ENCODE measurements around the gene LNX1. TPM values are rescaled to one million over a fixed set of nuclear protein-coding genes. Genes with fewer than 3 reads are reported as not detected.

The LNX1 gene
- 1.7 and 3.0 TPM in 2 replicates for total RNA-seq (2011; cell fraction: chromatin; rRNA removed; ENCODE audit: low replicate concordance)
- 1.0 and 1.1 TPM in 2 replicates for total RNA-seq (2011; cell fraction: nucleolus; rRNA removed)
- 1.9 and 2.4 TPM in 2 replicates for total RNA-seq (2011; cell fraction: nucleoplasm; rRNA removed)
- 2.0 and 3.3 TPM in 2 replicates for total RNA-seq (2014; rRNA removed)
- 2.5 and 2.6 TPM in 2 replicates for total RNA-seq (2014; rRNA removed; fragmentation: Illumina TruSeq; extraction: Trizol)
- total RNA-seq (2015; rRNA removed; fragmentation: Illumina TruSeq; extraction: Trizol), result 2.1 and 2.2 TPM in 2 replicates
- 2.5 and 2.8 TPM in 2 replicates for total RNA-seq (2021)
- polyA plus RNA-seq (2011; rRNA removed), result 0.40 and 0.45 TPM in 2 replicates
- 0.25 and 0.67 TPM in 2 replicates for polyA plus RNA-seq (2011; cell fraction: cytosol; rRNA removed)
- 0.46 and 1.00 TPM in 2 replicates for polyA plus RNA-seq (2011; cell fraction: nucleus; rRNA removed)
- polyA plus RNA-seq (2012), result 3.2 and 8.1 TPM in 2 replicates
- polyA plus RNA-seq (2014; fragmentation: Illumina TruSeq; extraction: Trizol), result 3.0 and 5.0 TPM in 2 replicates
- 1 to 10 TPM; 2.2 to 3.6 TPM for polyA plus RNA-seq (2014; fragmentation: Nextera tagmentation; extraction: Ambion mirVana)
- 1.6 and 2.3 TPM in 2 replicates for polyA plus RNA-seq (2014; rRNA removed)
- polyA minus RNA-seq (2011; rRNA and poly(A)+ RNA removed), result 0.78 and 1.3 TPM in 2 replicates
- polyA minus RNA-seq (2011; cell fraction: cytosol; rRNA and poly(A)+ RNA removed), result 0.73 and 0.95 TPM in 2 replicates
- 0.33 and 0.54 TPM in 2 replicates for polyA minus RNA-seq (2011; cell fraction: nucleus; rRNA and poly(A)+ RNA removed)
- percentile 46 among the genes with signal in this experiment for Bru-seq, nascent RNA
- percentile 48 among the genes with signal in this experiment for BruChase-seq, experiment 1, labeled RNA remaining after a 2-hour chase
- BruChase-seq, experiment 2, labeled RNA remaining after a 6-hour chase, result percentile 45 among the genes with signal in this experiment
- long read RNA-seq, experiment 1, result 0 reads
- long read RNA-seq, experiment 2, partial matches to known transcripts, result 1 of 3 reads
- long read RNA-seq, experiment 2, other reads (novel, unspliced or antisense), result 1 of 3 reads
- long read RNA-seq, experiment 3, result 0 reads

- Histone ChIP-seq H3K9me3 (replicated peaks; ENCODE audit: control insufficient read depth, insufficient read depth, low read depth, low read length) (no peaks in the 10 kb centered on the region), H3K4me2 (ENCODE audit: insufficient read depth, low read length) (peak within 1 kb of the TSS; percentile 78), H2AFZ (ENCODE audit: low read depth, low read length) (peak within 1 kb of the TSS; percentile 93), H3K27me3 (ENCODE audit: control insufficient read depth in 2 of 2, insufficient read depth in 2 of 2, low read length in 2 of 2) (no peaks in the 10 kb centered on the region), H3K4me1 (replicated peaks in 1 of 2; ENCODE audit: control insufficient read depth in 2 of 2, insufficient read depth in 2 of 2, low read length in 2 of 2) (peaks cover 4 to 30% of the 10 kb centered on the region in 2 experiments; a peak in 4 of 5 replicates), H3K79me2 (ENCODE audit: control insufficient read depth, insufficient read depth, low read length) (no peaks in the 10 kb centered on the region), H3K36me3 (ENCODE audit: control insufficient read depth, insufficient read depth, low read length) (no peaks in the 10 kb centered on the region), H4K20me1 (replicated peaks; ENCODE audit: control insufficient read depth, insufficient read depth, low read length) (no peaks in the 10 kb centered on the region), H3K4me3 (peak within 1 kb of the TSS; percentile 33), H3K9ac (ENCODE audit: insufficient read depth in 1 of 2, low read depth in 2 of 2, low read length in 2 of 2) (peak within 1 kb of the TSS; percentile 58 to 63; a peak in 3 of 4 replicates), H3K27ac (ENCODE audit: extremely low read depth, low read depth, low read length) (peak within 1 kb of the TSS; percentile 74), H3K9me1 (ENCODE audit: control insufficient read depth, insufficient read depth, low read length) (no peaks in the 10 kb centered on the region)
- CTCF ChIA-PET (ENCODE audit: low intra/inter-chr PET ratio), result interaction anchor here (0.6 kb wide), 1 partner anchor 1775 kb away, joined by 3 read pairs; no protein-coding TSS in a partner anchor
- FAIRE-seq, result peak; percentile 19
- intact Hi-C loops (cut with micrococcal nuclease) (loop anchor here (10.0 kb wide), 1 partner anchor 177 kb away; no protein-coding TSS in a partner anchor), in situ Hi-C loops (cut with MboI) (no loop called here)
- ATAC-seq, result peak; percentile 73
- BruUV-seq (replicated peaks), result no TSS peak
- WGBS (ENCODE audit: insufficient coverage, low coverage, missing lambda C conversion rate), result 1% methylated on average over 13 of the region's 13 CpGs
- peak; percentile 27 to 65 (median 37) for DNase-seq (ENCODE audit: extremely low read depth in 1 of 4, low spot score in 3 of 4)
- POLR2A ChIA-PET, result no interaction called here
- TF ChIP-seq EP400 (IDR thresholded peaks at IDR 0.05), result peak; percentile 41; the same call in 1 of the 2 replicates
- TF ChIP-seq TEAD4 (IDR thresholded peaks at IDR 0.05; ENCODE audit: low read length), result peak; percentile 12; the same call in 1 of the 2 replicates
- no peak for TF ChIP-seq TEAD4 (CRISPR knock-in tag; IDR thresholded peaks at IDR 0.05; ENCODE audit: borderline replicate concordance)
- TF ChIP-seq TFAP4 (CRISPR knock-in tag; IDR thresholded peaks at IDR 0.05; ENCODE audit: borderline replicate concordance), result peak; percentile 22; the same call in 1 of the 2 replicates
- TF ChIP-seq STAG1 (CRISPR knock-in tag; IDR thresholded peaks at IDR 0.05; ENCODE audit: borderline replicate concordance), result no peak
- TF ChIP-seq L3MBTL2 (IDR thresholded peaks at IDR 0.05), result peak; percentile 89
- peak; percentile 60; the same call in 1 of the 2 replicates for TF ChIP-seq CTBP1 (IDR thresholded peaks at IDR 0.05; ENCODE audit: borderline replicate concordance)
These were observed at the start of gene LNX1 for GRCh38 chr4:53591372-53591892. Gene LNX1 (minus strand): TSS chr4:53591486. CDS start chr4:53574002, 17,484 bp downstream.
